ENCODE results near the gene KCNH4.
"Not testable (repeated sequence)": the region's sequence is repeated elsewhere in the genome, so short reads cannot be mapped to it uniquely, and the experiment has no call there.

The KCNH4 gene

GRCh38 chr17:42224651-42225050, 43.7 kb upstream of the KCNH4 start:
- Histone ChIP-seq H3K23ac (ENCODE audit: low read length in 2 of 2) (no peak overlapping the region), H3K36me3 (ENCODE audit: control insufficient read depth in 1 of 2, insufficient read depth in 2 of 2, low read depth in 1 of 2, low read length in 2 of 2) (peaks cover 30 to 33% of the 10 kb centered on the region in 2 experiments), H4K8ac (ENCODE audit: low read length) (no peak overlapping the region), H4K91ac (ENCODE audit: low read length) (no peak overlapping the region), H3K4me3 (ENCODE audit: insufficient read depth in 1 of 2, low read depth in 1 of 2, low read length in 2 of 2) (no peak overlapping the region), H2AK5ac (ENCODE audit: low read length, severe bottlenecking) (no peak overlapping the region), H3K27ac (ENCODE audit: low read length, poor library complexity, severe bottlenecking) (no peak overlapping the region), H3K4ac (ENCODE audit: low read depth in 1 of 2, low read length in 2 of 2) (no peak overlapping the region), H3K9me3 (ENCODE audit: control insufficient read depth, low read length) (no peaks in the 10 kb centered on the region), H3K4me2 (ENCODE audit: low read length, poor library complexity, severe bottlenecking) (no peak overlapping the region), H3K4me1 (ENCODE audit: control insufficient read depth, insufficient read depth, low read depth, low read length) (no peaks in the 10 kb centered on the region), H3K27me3 (ENCODE audit: control insufficient read depth in 1 of 2, insufficient read depth in 1 of 2, low read length in 2 of 2) (no peaks in the 10 kb centered on the region), H3K9ac (ENCODE audit: low read length) (no peak overlapping the region), H2BK15ac (ENCODE audit: low read depth, poor library complexity, severe bottlenecking) (no peak overlapping the region), H3K14ac (ENCODE audit: low read length in 2 of 2) (no peak overlapping the region), H2BK12ac (ENCODE audit: low read length in 2 of 2) (no peak overlapping the region), H2AFZ (ENCODE audit: low read depth, low read length) (no peak overlapping the region), H3K18ac (ENCODE audit: low read depth in 1 of 2, low read length in 2 of 2) (no peak overlapping the region), H2BK5ac (ENCODE audit: low read depth, low read length, poor library complexity, severe bottlenecking) (no peak overlapping the region), H3K79me1 (replicated peaks; ENCODE audit: low read length, poor library complexity, severe bottlenecking) (peaks cover 3% of the 10 kb centered on the region), H2BK120ac (ENCODE audit: low read depth, low read length) (no peak overlapping the region)
- WGBS, result 99% methylated on average over 6 of the region's 6 CpGs
- DNase-seq, result no peak

- no peak overlapping the region for H3K4ac ChIP-seq (ENCODE audit: low read depth in 1 of 2, low read length in 2 of 2)
- peak overlapping the region in 1 of 2 experiments; percentile 29 for H2BK12ac ChIP-seq (ENCODE audit: low read length in 2 of 2)
- H3K79me1 ChIP-seq (replicated peaks; ENCODE audit: low read length, poor library complexity, severe bottlenecking), result peaks cover 3% of the 10 kb centered on the region
- H2BK5ac ChIP-seq (ENCODE audit: low read depth, low read length, poor library complexity, severe bottlenecking), result no peak overlapping the region
- H3K27ac ChIP-seq (ENCODE audit: low read length, poor library complexity, severe bottlenecking), result no peak overlapping the region
- no peaks in the 10 kb centered on the region for H3K27me3 ChIP-seq (ENCODE audit: control insufficient read depth in 1 of 2, insufficient read depth in 1 of 2, low read length in 2 of 2)
- H4K8ac ChIP-seq (ENCODE audit: low read length), result no peak overlapping the region
- H2AK5ac ChIP-seq (ENCODE audit: low read length, severe bottlenecking), result no peak overlapping the region
- DNase-seq, result peak; percentile 70
- 45% methylated on average over 2 of the region's 3 CpGs for WGBS
- H2BK15ac ChIP-seq (ENCODE audit: low read depth, poor library complexity, severe bottlenecking), result no peak overlapping the region
- no peak overlapping the region for H3K9ac ChIP-seq (ENCODE audit: low read length)
- no peaks in the 10 kb centered on the region for H3K4me1 ChIP-seq (ENCODE audit: control insufficient read depth, insufficient read depth, low read depth, low read length)
- no peak overlapping the region for H2AFZ ChIP-seq (ENCODE audit: low read depth, low read length)
- H3K23ac ChIP-seq (ENCODE audit: low read length in 2 of 2), result no peak overlapping the region
- no peak overlapping the region for H3K4me3 ChIP-seq (ENCODE audit: insufficient read depth in 1 of 2, low read depth in 1 of 2, low read length in 2 of 2)
- peak overlapping the region in 1 of 2 experiments; percentile 52 for H3K18ac ChIP-seq (ENCODE audit: low read depth in 1 of 2, low read length in 2 of 2)
- peaks cover 43 to 46% of the 10 kb centered on the region in 2 experiments for H3K36me3 ChIP-seq (ENCODE audit: control insufficient read depth in 1 of 2, insufficient read depth in 2 of 2, low read depth in 1 of 2, low read length in 2 of 2)
- no peak overlapping the region for H3K14ac ChIP-seq (ENCODE audit: low read length in 2 of 2)
- no peak overlapping the region for H3K4me2 ChIP-seq (ENCODE audit: low read length, poor library complexity, severe bottlenecking)
- H4K91ac ChIP-seq (ENCODE audit: low read length), result no peak overlapping the region
- H2BK120ac ChIP-seq (ENCODE audit: low read depth, low read length), result no peak overlapping the region
- no peaks in the 10 kb centered on the region for H3K9me3 ChIP-seq (ENCODE audit: control insufficient read depth, low read length)
Measured at GRCh38 chr17:42221886-42222745, 41.2 kb upstream of the KCNH4 start.

DNA sequence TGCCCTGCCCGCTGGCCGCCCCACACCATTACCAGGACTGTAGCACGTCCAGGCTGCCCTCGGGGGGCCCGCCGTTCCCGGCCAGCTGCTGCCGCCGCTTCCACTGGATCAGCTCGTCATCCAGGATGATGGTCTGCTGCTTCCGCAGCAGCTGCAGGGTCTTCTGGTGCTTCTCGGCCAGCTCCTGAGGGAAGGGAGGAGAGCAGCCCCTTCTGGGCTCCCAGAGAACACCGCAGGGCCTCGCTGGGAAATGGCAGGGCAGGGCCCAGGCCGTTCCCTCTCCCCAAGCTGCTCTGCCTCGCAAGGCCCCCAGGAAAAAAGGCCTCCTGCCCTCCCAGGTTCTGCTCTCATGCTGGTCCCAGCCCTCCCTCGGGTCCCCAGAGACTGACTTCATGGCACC, 38.3 kb upstream of the KCNH4 start:
- not testable (repeated sequence) for H3K79me1 ChIP-seq (replicated peaks; ENCODE audit: low read length, poor library complexity, severe bottlenecking); H2BK120ac ChIP-seq (ENCODE audit: low read depth, low read length); H4K8ac ChIP-seq (ENCODE audit: low read length); H2BK5ac ChIP-seq (ENCODE audit: low read depth, low read length, poor library complexity, severe bottlenecking); H3K18ac ChIP-seq (ENCODE audit: low read depth in 1 of 2, low read length in 2 of 2); DNase-seq; H3K14ac ChIP-seq (ENCODE audit: low read length in 2 of 2); H3K4me2 ChIP-seq (ENCODE audit: low read length, poor library complexity, severe bottlenecking); H2AK5ac ChIP-seq (ENCODE audit: low read length, severe bottlenecking); H4K91ac ChIP-seq (ENCODE audit: low read length); H3K27me3 ChIP-seq (ENCODE audit: control insufficient read depth in 1 of 2, insufficient read depth in 1 of 2, low read length in 2 of 2); H2BK15ac ChIP-seq (ENCODE audit: low read depth, poor library complexity, severe bottlenecking); H3K27ac ChIP-seq (ENCODE audit: low read length, poor library complexity, severe bottlenecking); H3K4me1 ChIP-seq (ENCODE audit: control insufficient read depth, insufficient read depth, low read depth, low read length); H3K9ac ChIP-seq (ENCODE audit: low read length); H3K23ac ChIP-seq (ENCODE audit: low read length in 2 of 2); H3K4me3 ChIP-seq (ENCODE audit: insufficient read depth in 1 of 2, low read depth in 1 of 2, low read length in 2 of 2); H3K4ac ChIP-seq (ENCODE audit: low read depth in 1 of 2, low read length in 2 of 2); H2AFZ ChIP-seq (ENCODE audit: low read depth, low read length); H3K9me3 ChIP-seq (ENCODE audit: control insufficient read depth, low read length); H2BK12ac ChIP-seq (ENCODE audit: low read length in 2 of 2)
- WGBS, result no CpG with 5 or more reads among the region's 17 CpGs
- H3K36me3 ChIP-seq (ENCODE audit: control insufficient read depth in 1 of 2, insufficient read depth in 2 of 2, low read depth in 1 of 2, low read length in 2 of 2), result peaks cover 53 to 68% of the 10 kb centered on the region in 2 experiments

DNA sequence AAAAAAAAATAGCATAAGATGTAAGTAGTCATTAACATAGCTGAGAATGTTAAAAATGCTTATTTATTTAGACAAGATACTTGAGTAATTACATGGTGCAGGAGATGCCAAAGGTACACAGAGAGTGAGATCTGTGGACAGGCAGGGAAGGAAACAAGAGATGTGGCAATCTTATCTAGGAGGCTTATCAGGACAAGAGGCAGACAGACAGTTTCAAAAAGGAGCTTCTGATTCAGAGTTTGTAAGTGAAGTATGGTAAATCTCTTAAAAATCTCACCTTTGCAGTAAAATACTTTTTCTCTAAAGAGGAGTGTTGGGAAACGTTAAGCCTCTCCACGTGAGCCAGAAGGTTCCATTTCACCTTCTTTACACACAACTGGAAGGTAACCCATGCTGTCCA, 33.2 kb upstream of the KCNH4 start:
- Histone ChIP-seq H2BK120ac (ENCODE audit: low read depth, low read length) (no peak overlapping the region), H3K18ac (ENCODE audit: low read depth in 1 of 2, low read length in 2 of 2) (no peak overlapping the region), H3K9ac (ENCODE audit: low read length) (no peak overlapping the region), H2AK5ac (ENCODE audit: low read length, severe bottlenecking) (no peak overlapping the region), H3K4ac (ENCODE audit: low read depth in 1 of 2, low read length in 2 of 2) (no peak overlapping the region), H2BK12ac (ENCODE audit: low read length in 2 of 2) (no peak overlapping the region), H4K91ac (ENCODE audit: low read length) (no peak overlapping the region), H3K36me3 (ENCODE audit: control insufficient read depth in 1 of 2, insufficient read depth in 2 of 2, low read depth in 1 of 2, low read length in 2 of 2) (peaks cover 51 to 68% of the 10 kb centered on the region in 2 experiments), H3K27me3 (ENCODE audit: control insufficient read depth in 1 of 2, insufficient read depth in 1 of 2, low read length in 2 of 2) (no peaks in the 10 kb centered on the region), H3K9me3 (ENCODE audit: control insufficient read depth, low read length) (no peaks in the 10 kb centered on the region), H2AFZ (ENCODE audit: low read depth, low read length) (no peak overlapping the region), H4K8ac (ENCODE audit: low read length) (no peak overlapping the region), H3K4me2 (ENCODE audit: low read length, poor library complexity, severe bottlenecking) (no peak overlapping the region), H3K79me1 (replicated peaks; ENCODE audit: low read length, poor library complexity, severe bottlenecking) (peaks cover 3% of the 10 kb centered on the region), H2BK15ac (ENCODE audit: low read depth, poor library complexity, severe bottlenecking) (no peak overlapping the region), H2BK5ac (ENCODE audit: low read depth, low read length, poor library complexity, severe bottlenecking) (no peak overlapping the region), H3K4me1 (ENCODE audit: control insufficient read depth, insufficient read depth, low read depth, low read length) (no peaks in the 10 kb centered on the region), H3K27ac (ENCODE audit: low read length, poor library complexity, severe bottlenecking) (no peak overlapping the region), H3K23ac (ENCODE audit: low read length in 2 of 2) (no peak overlapping the region), H3K4me3 (ENCODE audit: insufficient read depth in 1 of 2, low read depth in 1 of 2, low read length in 2 of 2) (no peak overlapping the region), H3K14ac (ENCODE audit: low read length in 2 of 2) (no peak overlapping the region)
- 83% methylated on average over 2 of the region's 2 CpGs for WGBS
- DNase-seq, result no peak
